ENCODE measurements around the gene CZIB. TPM values are rescaled to one million over a fixed set of nuclear protein-coding genes. Genes with fewer than 3 reads are reported as not detected.

The CZIB gene
- total and polyA plus RNA-seq, 2 of the 13 experiments (the other 11 are each of a cell fraction or from before 2014, with no cell fraction given) = 49.2 to 67.0 TPM

DNA sequence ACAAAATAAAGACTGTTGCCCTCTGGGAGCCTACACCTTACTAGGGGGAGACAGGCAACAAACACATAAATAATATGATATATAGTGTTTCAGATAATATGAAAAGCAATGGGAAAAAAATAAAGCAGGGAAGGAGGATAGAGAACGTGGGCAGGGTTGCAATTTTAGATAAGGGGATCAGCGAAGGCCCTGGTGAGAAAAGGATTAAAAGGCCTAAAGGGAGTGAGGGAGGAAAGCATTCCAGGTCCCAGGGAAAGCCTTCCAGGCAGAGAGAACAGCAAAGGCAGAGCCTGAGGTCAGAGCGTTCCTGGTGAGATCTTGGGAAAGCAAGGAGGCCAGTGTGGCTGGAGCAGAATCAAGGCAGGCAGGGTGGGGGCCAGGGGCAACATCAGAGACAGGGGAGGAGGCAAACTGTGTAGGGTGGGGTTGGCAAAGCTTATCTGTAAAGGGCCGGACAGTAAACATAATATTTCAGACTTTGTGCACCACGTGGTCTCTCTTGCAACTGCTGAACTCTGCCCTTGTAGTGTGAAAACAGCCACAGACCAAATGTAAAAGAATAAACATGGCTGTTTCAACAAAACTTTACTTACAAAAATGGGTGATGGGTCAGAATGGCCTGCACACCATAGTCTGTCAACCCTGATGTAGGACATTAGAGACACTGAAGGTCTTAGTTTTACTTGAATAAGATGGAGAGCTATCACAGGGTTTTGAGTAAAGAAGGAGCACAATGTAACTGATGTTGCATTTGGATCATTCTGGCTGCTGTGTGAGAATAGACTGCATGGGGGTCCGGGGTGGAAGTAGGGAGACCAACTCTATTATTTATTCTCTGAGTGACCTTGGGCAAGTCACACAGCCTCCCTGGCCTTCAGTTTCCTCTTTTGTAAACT is 37.1 kb downstream of the CZIB start (continued):
- TF ChIP-seq, protein P1, sequence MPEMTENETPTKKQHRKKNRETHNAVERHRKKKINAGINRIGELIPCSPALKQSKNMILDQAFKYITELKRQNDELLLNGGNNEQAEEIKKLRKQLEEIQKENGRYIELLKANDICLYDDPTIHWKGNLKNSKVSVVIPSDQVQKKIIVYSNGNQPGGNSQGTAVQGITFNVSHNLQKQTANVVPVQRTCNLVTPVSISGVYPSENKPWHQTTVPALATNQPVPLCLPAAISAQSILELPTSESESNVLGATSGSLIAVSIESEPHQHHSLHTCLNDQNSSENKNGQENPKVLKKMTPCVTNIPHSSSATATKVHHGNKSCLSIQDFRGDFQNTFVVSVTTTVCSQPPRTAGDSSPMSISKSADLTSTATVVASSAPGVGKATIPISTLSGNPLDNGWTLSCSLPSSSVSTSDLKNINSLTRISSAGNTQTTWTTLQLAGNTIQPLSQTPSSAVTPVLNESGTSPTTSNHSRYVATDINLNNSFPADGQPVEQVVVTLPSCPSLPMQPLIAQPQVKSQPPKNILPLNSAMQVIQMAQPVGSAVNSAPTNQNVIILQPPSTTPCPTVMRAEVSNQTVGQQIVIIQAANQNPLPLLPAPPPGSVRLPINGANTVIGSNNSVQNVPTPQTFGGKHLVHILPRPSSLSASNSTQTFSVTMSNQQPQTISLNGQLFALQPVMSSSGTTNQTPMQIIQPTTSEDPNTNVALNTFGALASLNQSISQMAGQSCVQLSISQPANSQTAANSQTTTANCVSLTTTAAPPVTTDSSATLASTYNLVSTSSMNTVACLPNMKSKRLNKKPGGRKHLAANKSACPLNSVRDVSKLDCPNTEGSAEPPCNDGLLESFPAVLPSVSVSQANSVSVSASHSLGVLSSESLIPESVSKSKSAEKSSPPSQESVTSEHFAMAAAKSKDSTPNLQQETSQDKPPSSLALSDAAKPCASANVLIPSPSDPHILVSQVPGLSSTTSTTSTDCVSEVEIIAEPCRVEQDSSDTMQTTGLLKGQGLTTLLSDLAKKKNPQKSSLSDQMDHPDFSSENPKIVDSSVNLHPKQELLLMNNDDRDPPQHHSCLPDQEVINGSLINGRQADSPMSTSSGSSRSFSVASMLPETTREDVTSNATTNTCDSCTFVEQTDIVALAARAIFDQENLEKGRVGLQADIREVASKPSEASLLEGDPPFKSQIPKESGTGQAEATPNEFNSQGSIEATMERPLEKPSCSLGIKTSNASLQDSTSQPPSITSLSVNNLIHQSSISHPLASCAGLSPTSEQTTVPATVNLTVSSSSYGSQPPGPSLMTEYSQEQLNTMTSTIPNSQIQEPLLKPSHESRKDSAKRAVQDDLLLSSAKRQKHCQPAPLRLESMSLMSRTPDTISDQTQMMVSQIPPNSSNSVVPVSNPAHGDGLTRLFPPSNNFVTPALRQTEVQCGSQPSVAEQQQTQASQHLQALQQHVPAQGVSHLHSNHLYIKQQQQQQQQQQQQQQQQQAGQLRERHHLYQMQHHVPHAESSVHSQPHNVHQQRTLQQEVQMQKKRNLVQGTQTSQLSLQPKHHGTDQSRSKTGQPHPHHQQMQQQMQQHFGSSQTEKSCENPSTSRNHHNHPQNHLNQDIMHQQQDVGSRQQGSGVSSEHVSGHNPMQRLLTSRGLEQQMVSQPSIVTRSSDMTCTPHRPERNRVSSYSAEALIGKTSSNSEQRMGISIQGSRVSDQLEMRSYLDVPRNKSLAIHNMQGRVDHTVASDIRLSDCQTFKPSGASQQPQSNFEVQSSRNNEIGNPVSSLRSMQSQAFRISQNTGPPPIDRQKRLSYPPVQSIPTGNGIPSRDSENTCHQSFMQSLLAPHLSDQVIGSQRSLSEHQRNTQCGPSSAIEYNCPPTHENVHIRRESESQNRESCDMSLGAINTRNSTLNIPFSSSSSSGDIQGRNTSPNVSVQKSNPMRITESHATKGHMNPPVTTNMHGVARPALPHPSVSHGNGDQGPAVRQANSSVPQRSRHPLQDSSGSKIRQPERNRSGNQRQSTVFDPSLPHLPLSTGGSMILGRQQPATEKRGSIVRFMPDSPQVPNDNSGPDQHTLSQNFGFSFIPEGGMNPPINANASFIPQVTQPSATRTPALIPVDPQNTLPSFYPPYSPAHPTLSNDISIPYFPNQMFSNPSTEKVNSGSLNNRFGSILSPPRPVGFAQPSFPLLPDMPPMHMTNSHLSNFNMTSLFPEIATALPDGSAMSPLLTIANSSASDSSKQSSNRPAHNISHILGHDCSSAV (CRISPR knock-in tag; IDR thresholded peaks at IDR 0.05; ENCODE audit: borderline replicate concordance) = no peak
- TF ChIP-seq ZNF224 (CRISPR knock-in tag; IDR thresholded peaks at IDR 0.05) (no peak), TBP (CRISPR knock-in tag; IDR thresholded peaks at IDR 0.05) (no peak), ONECUT2 (CRISPR knock-in tag; IDR thresholded peaks at IDR 0.05) (peak; percentile 36; the same call in 1 of the 2 replicates), HMG20B (CRISPR knock-in tag; conservative IDR thresholded peaks at IDR 0.05) (peak; percentile 45; the same call in 1 of the 2 replicates), ZNF350 (CRISPR knock-in tag; IDR thresholded peaks at IDR 0.05; ENCODE audit: borderline replicate concordance, low read depth) (peak; percentile 90), SIX4 (CRISPR knock-in tag; IDR thresholded peaks at IDR 0.05) (no peak; the same call in 1 of the 2 replicates), ZNF660 (CRISPR knock-in tag; IDR thresholded peaks at IDR 0.05; ENCODE audit: borderline replicate concordance, low read depth) (no peak), U2AF2 (IDR thresholded peaks at IDR 0.05; ENCODE audit: low read depth, low read length) (no peak), ZNF75D (CRISPR knock-in tag; IDR thresholded peaks at IDR 0.05; ENCODE audit: borderline replicate concordance) (no peak), ZNF839 (CRISPR knock-in tag; IDR thresholded peaks at IDR 0.05; ENCODE audit: borderline replicate concordance) (no peak), ZNF766 (CRISPR knock-in tag; IDR thresholded peaks at IDR 0.05; ENCODE audit: borderline replicate concordance) (peak; percentile 62; the same call in 1 of the 2 replicates), MED8 (CRISPR knock-in tag; IDR thresholded peaks at IDR 0.05; ENCODE audit: insufficient replicate concordance) (no peak), ZMAT5 (CRISPR knock-in tag; IDR thresholded peaks at IDR 0.05; ENCODE audit: borderline replicate concordance, low read depth) (no peak), KDM5B (CRISPR knock-in tag; IDR thresholded peaks at IDR 0.05; ENCODE audit: borderline replicate concordance) (no peak; the same call in 1 of the 2 replicates), NCOR1 (IDR thresholded peaks at IDR 0.05; ENCODE audit: borderline replicate concordance, low read length) (peak; percentile 96), KMT2B (CRISPR knock-in tag; IDR thresholded peaks at IDR 0.05) (no peak), ZNF263 (CRISPR knock-in tag; IDR thresholded peaks at IDR 0.05) (0 out of 2 replicates have a peak, but pooled peaks have one; percentile 30), ZFP37 (CRISPR knock-in tag; IDR thresholded peaks at IDR 0.05; ENCODE audit: borderline replicate concordance) (no peak; the same call in 1 of the 2 replicates)

Measured in HepG2 (cell line).